GM23338 (cell line): ENCODE measurements around the gene PPP4C. TPM values are rescaled to one million over a fixed set of nuclear protein-coding genes. Genes with fewer than 3 reads are reported as not detected.

Experiments
- ATAC-seq: fragments of 200-7000 bp; cut with Tn5 transposase; 3 replicates; pipeline ENCODE4 v1.9.1; 2020
- DNase-seq: peaks from one replicate; pipeline ENCODE4 v3.0.0-alpha.2; 2015; ENCODE audit warnings: low spot score
- H2AFZ ChIP-seq: fragments of 200-600 bp; sonication (generic); 2 replicates; pipeline ENCODE4 v1.8.0; 2016; ENCODE audit warnings: antibody characterized with exemption, mild to moderate bottlenecking, moderate library complexity
- H3F3A ChIP-seq: fragments of 200-600 bp; sonication (generic); replicated peaks from 2 replicates; pipeline ENCODE4 v1.8.0; 2017; ENCODE audit warnings: antibody characterized with exemption, mixed run types, low read depth
- H3K27ac ChIP-seq: fragments of 200-600 bp; sonication (generic); 2 replicates; pipeline ENCODE4 v1.6.1; 2016; ENCODE audit warnings: low read depth
- H3K27me3 ChIP-seq: fragments of 200-600 bp; sonication (generic); 2 replicates; pipeline ENCODE4 v1.8.0; 2016; ENCODE audit warnings: mild to moderate bottlenecking, mixed run types, moderate library complexity; ENCODE audit not compliant: insufficient read depth
- H3K36me3 ChIP-seq: fragments of 200-600 bp; sonication (generic); 2 replicates; pipeline ENCODE4 v1.8.0; 2016; ENCODE audit warnings: mild to moderate bottlenecking; ENCODE audit not compliant: insufficient read depth
- H3K4me1 ChIP-seq: fragments of 200-600 bp; sonication (generic); 2 replicates; pipeline ENCODE4 v1.8.0; 2016; ENCODE audit warnings: mild to moderate bottlenecking, moderate library complexity; ENCODE audit not compliant: insufficient read depth
- H3K4me2 ChIP-seq: fragments of 200-600 bp; sonication (generic); 2 replicates; pipeline ENCODE4 v1.7.1; 2017; ENCODE audit warnings: mixed run types
- H3K4me3 ChIP-seq: fragments of 200-600 bp; sonication (generic); 2 replicates; pipeline ENCODE4 v1.6.1; 2016; ENCODE audit warnings: mixed run types
- H3K79me2 ChIP-seq: fragments of 200-600 bp; sonication (generic); replicated peaks from 2 replicates; pipeline ENCODE4 v1.8.0; 2017; ENCODE audit warnings: mild to moderate bottlenecking; ENCODE audit not compliant: insufficient read depth
- H3K9me2 ChIP-seq: fragments of 200-600 bp; sonication (generic); 2 replicates; pipeline ENCODE4 v1.8.0; 2017; ENCODE audit not compliant: insufficient read depth
- H4K20me1 ChIP-seq: fragments of 200-600 bp; sonication (generic); replicated peaks from 2 replicates; pipeline ENCODE4 v1.8.0; 2017; ENCODE audit warnings: mild to moderate bottlenecking; ENCODE audit not compliant: insufficient read depth
- H3K27ac Mint-ChIP-seq: 2 replicates; pipeline ENCODE4 v1.8.0; 2020; ENCODE audit warnings: inconsistent platforms, mild to moderate bottlenecking, moderate library complexity, mixed read lengths
- H3K27me3 Mint-ChIP-seq: 3 replicates; pipeline ENCODE4 v1.8.0; 2022; ENCODE audit warnings: low read depth, mild to moderate bottlenecking, moderate library complexity, mixed read lengths, inconsistent platforms; ENCODE audit not compliant: insufficient read depth, poor library complexity
- H3K36me3 Mint-ChIP-seq: 3 replicates; pipeline ENCODE4 v1.8.0; 2021; ENCODE audit warnings: low read depth, mild to moderate bottlenecking, inconsistent platforms, moderate library complexity, mixed read lengths
- H3K4me1 Mint-ChIP-seq: 3 replicates; pipeline ENCODE4 v1.8.0; 2020; ENCODE audit warnings: mild to moderate bottlenecking, inconsistent platforms, mixed read lengths
- H3K4me3 Mint-ChIP-seq: 3 replicates; pipeline ENCODE4 v1.8.0; 2021; ENCODE audit warnings: moderate library complexity, mild to moderate bottlenecking, inconsistent platforms, mixed read lengths
- H3K9me3 Mint-ChIP-seq: 3 replicates; pipeline ENCODE4 v1.8.0; 2020; ENCODE audit warnings: moderate library complexity, mild to moderate bottlenecking, inconsistent platforms, mixed read lengths
- NANOG ChIP-seq: IDR thresholded peaks from 2 replicates; pipeline ENCODE4 v1.6.1; 2016; ENCODE audit warnings: antibody characterized with exemption, borderline replicate concordance
- REST ChIP-seq: IDR thresholded peaks from one replicate; pipeline ENCODE4 v1.6.1; 2018; ENCODE audit warnings: antibody characterized with exemption; ENCODE audit not compliant: unreplicated experiment
- STAT1 ChIP-seq: IDR thresholded peaks from one replicate; pipeline ENCODE4 v1.6.1; 2016; ENCODE audit warnings: antibody characterized with exemption; ENCODE audit not compliant: unreplicated experiment
- ZNF114 ChIP-seq: fragments of 250-450 bp; sonication (Bioruptor Pico); IDR thresholded peaks from 2 replicates; pipeline ENCODE4 v1.5.0; 2020; ENCODE audit warnings: mild to moderate bottlenecking, moderate library complexity
- ZNF331 ChIP-seq: fragments of 250-450 bp; sonication (Bioruptor Pico); IDR thresholded peaks from 2 replicates; pipeline ENCODE4 v1.5.0; 2020; ENCODE audit warnings: low read depth, mild to moderate bottlenecking, moderate library complexity
- ZNF462 ChIP-seq: fragments of 250-450 bp; sonication (Bioruptor Pico); IDR thresholded peaks from 2 replicates; pipeline ENCODE4 v1.5.0; 2020; ENCODE audit warnings: mild to moderate bottlenecking, moderate library complexity
- polyA plus RNA-seq: library from polyadenylated mRNA; unstranded; fragments of >200 nt; fragmentation: Nextera tagmentation; extraction: Ambion mirVana; gene quantifications from 2 replicates; pipeline ENCODE4 v1.2.1, GENCODE V29; 2016
- total RNA-seq: library from RNA; depleted of rRNA; stranded (reverse); fragments of >200 nt; shearing (Covaris generic); gene quantifications from 2 replicates; pipeline ENCODE4 v1.2.3, GENCODE V29; 2014

The PPP4C gene
- total and polyA plus RNA-seq, 2 experiments from 2014 or later: 120 to 170 TPM

GRCh38 chr16:30064729-30065101, 11.1 kb upstream of the PPP4C start:
- DNase-seq (no peak), ATAC-seq (peak; percentile 61)
- H3K9me2 ChIP-seq: no peaks in the 10 kb centered on the region
- Mint-ChIP-seq H3K9me3 (no peaks in the 10 kb centered on the region; the same call in 2 of the 3 replicates), H3K4me3 (peak overlapping the region; percentile 96), H3K36me3 (peaks cover 36% of the 10 kb centered on the region), H3K27me3 (peaks cover 26% of the 10 kb centered on the region), H3K27ac (peak overlapping the region; percentile 99), H3K4me1 (peaks cover 25% of the 10 kb centered on the region)
- peaks cover 11% of the 10 kb centered on the region for H3K4me1 ChIP-seq
- H3K36me3 ChIP-seq: peaks cover 12% of the 10 kb centered on the region
- H3K4me2 ChIP-seq: peak overlapping the region; percentile 99
- no peaks in the 10 kb centered on the region for H3K27me3 ChIP-seq
- H3K4me3 ChIP-seq: peak overlapping the region; percentile 97
- peak overlapping the region; percentile 96 for H3K27ac ChIP-seq
- H3F3A ChIP-seq: peaks cover 41% of the 10 kb centered on the region
- H3K79me2 ChIP-seq: peaks cover 36% of the 10 kb centered on the region
- H2AFZ ChIP-seq: peak overlapping the region; percentile 84; the same call in 1 of the 2 replicates
- peaks cover 22% of the 10 kb centered on the region; the same call in 1 of the 2 replicates for H4K20me1 ChIP-seq
- TF ChIP-seq NANOG (no peak), ZNF331 (no peak), STAT1 (no peak), ZNF114 (CRISPR knock-in tag) (no peak), REST (no peak), ZNF462 (CRISPR knock-in tag) (no peak)
